ENCODE results near the gene CHRNA4. TPM values are rescaled to one million over a fixed set of nuclear protein-coding genes. Genes with fewer than 3 reads are reported as not detected.

Gene CHRNA4
- total RNA-seq, 1 donor from 2014 or later: 1.8 TPM

GRCh38 chr20:63328718-63329275 is 32.4 kb downstream of the CHRNA4 start:
- Mint-ChIP-seq H3K4me3 (no peak overlapping the region), H3K27ac (no peak overlapping the region), H3K27me3 (peaks cover 4% of the 10 kb centered on the region), H3K9me3 (peaks cover 7% of the 10 kb centered on the region), H3K36me3 (peaks cover 4% of the 10 kb centered on the region), H3K4me1 (ENCODE audit: unreplicated experiment) (peaks cover 4% of the 10 kb centered on the region)
- no peak for TF ChIP-seq CTCF (conservative IDR thresholded peaks at IDR 0.05)
- DNase-seq (ENCODE audit: extremely low spot score, unreplicated experiment): no peak

- no peak for DNase-seq (ENCODE audit: extremely low spot score, unreplicated experiment)
- peaks cover 7% of the 10 kb centered on the region for H3K27me3 Mint-ChIP-seq
- no peak overlapping the region for H3K27ac Mint-ChIP-seq
- H3K36me3 Mint-ChIP-seq: peaks cover 4% of the 10 kb centered on the region
- no peak overlapping the region for H3K4me3 Mint-ChIP-seq
- TF ChIP-seq CTCF (conservative IDR thresholded peaks at IDR 0.05): no peak
- H3K9me3 Mint-ChIP-seq: peaks cover 7% of the 10 kb centered on the region
- H3K4me1 Mint-ChIP-seq (ENCODE audit: unreplicated experiment): peaks cover 10% of the 10 kb centered on the region
These were observed 33.0 kb downstream of the CHRNA4 start for GRCh38 chr20:63328026-63328700.

- H3K36me3 Mint-ChIP-seq: peaks cover 4% of the 10 kb centered on the region
- no peak for TF ChIP-seq CTCF (conservative IDR thresholded peaks at IDR 0.05)
These were observed 33.9 kb downstream of the CHRNA4 start for GRCh38 chr20:63327231-63327745.

DNA sequence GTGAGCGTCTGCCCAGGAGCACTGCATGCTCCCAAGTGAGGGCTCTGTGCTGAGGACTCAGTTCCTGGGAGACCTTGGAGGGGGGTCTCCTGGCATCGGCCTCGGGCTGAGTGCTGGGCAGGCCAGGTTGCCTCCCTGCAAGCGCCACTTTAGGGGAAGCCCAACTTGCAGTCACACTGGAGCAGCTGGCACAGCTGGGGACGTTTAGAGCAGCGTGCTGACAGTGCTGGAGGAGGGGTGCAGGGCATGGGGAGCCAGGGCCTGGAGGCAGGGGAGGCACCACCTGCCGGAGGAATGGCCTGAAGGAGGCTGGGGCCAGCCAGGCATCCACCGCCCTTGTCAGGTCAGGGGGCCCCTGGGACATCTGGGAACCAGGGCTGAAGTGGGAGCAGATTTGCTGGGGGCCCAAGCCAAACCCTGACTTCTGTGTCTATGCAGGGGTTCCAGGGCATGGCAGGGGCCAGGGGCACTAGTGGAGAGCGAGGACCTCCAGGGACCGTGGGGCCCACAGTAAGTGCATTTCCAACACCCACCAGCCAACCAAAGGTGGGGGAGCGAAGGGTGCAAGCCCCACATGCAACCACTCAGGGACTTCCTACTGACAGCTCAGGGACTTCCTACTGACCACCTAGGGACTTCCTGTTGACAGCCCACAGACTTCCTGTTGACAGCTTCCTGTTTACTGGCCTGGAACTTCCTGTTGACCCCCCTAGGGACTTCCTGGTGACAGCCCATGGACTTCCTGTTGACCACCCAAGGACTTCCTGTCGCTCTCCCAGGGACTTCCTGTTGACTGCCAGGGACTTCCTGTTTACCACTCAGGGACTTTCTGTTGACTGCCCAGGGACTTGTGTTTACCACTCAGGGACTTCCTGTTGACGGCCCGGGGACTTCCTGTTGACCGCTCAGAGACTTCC is 34.6 kb downstream of the CHRNA4 start:
- DNase-seq (ENCODE audit: extremely low spot score, unreplicated experiment): no peak
- no peak for TF ChIP-seq CTCF (conservative IDR thresholded peaks at IDR 0.05)
- Mint-ChIP-seq H3K4me3 (no peak overlapping the region), H3K9me3 (peaks cover 2% of the 10 kb centered on the region), H3K27me3 (peaks cover 7% of the 10 kb centered on the region), H3K27ac (no peak overlapping the region), H3K36me3 (peaks cover 2% of the 10 kb centered on the region), H3K4me1 (ENCODE audit: unreplicated experiment) (peaks cover 11% of the 10 kb centered on the region)

More at GRCh38 chr20:63327231-63327745, 33.9 kb downstream of the CHRNA4 start:
- no peak overlapping the region for H3K27ac Mint-ChIP-seq
- peaks cover 7% of the 10 kb centered on the region for H3K9me3 Mint-ChIP-seq
- peaks cover 7% of the 10 kb centered on the region for H3K27me3 Mint-ChIP-seq
- no peak for DNase-seq (ENCODE audit: extremely low spot score, unreplicated experiment)
- H3K4me1 Mint-ChIP-seq (ENCODE audit: unreplicated experiment): peaks cover 14% of the 10 kb centered on the region
- H3K4me3 Mint-ChIP-seq: no peak overlapping the region

- Mint-ChIP-seq H3K27me3 (peaks cover 7% of the 10 kb centered on the region), H3K9me3 (no peaks in the 10 kb centered on the region), H3K4me1 (ENCODE audit: unreplicated experiment) (peaks cover 9% of the 10 kb centered on the region), H3K27ac (no peak overlapping the region), H3K36me3 (no peaks in the 10 kb centered on the region), H3K4me3 (no peak overlapping the region)
- TF ChIP-seq CTCF (conservative IDR thresholded peaks at IDR 0.05): no peak
- no peak for DNase-seq (ENCODE audit: extremely low spot score, unreplicated experiment)
These were observed 35.4 kb downstream of the CHRNA4 start for GRCh38 chr20:63325554-63326313.

Measured in type B pancreatic cell (in vitro differentiated cells).